ENCODE data around the gene TRIAP1. TPM values are rescaled to one million over a fixed set of nuclear protein-coding genes. Genes with fewer than 3 reads are reported as not detected.
A peak's percentile ranks its signal among the peaks of the same experiment; 100 is the strongest.

TRIAP1 gene
- total RNA-seq (10 to 100 TPM; 17.3 to 22.8 TPM), polyA plus RNA-seq (10 to 100 TPM; 46.2 to 65.0 TPM)

- peaks cover 9 to 44% of the 10 kb centered on the region in 2 donors for H3K36me3 Mint-ChIP-seq
- peak within 1 kb of the TSS; percentile 94 to 99 for H3K4me3 ChIP-seq (ENCODE audit: low read length in 2 of 2)
- peaks cover 0 to 6% (median 0%) of the 10 kb centered on the region in 8 donors for H3K9me3 Mint-ChIP-seq
- POLR2A ChIA-PET (ENCODE audit: partially characterized antibody): interaction anchor here (0.7 to 2.1 kb wide), 8 partner anchors 9 to 154 kb away, joined by 3 to 8 read pairs (median 4); partner anchors contain the start of genes COX6A1, DYNLL1, RNU4-2 and SRSF9
- CTCF ChIA-PET (ENCODE audit: partially characterized antibody): interaction anchor here (1.8 to 19.4 kb wide), 3 partner anchors 10 to 23 kb away, joined by 5 to 187 read pairs (median 7); partner anchors contain the start of gene SRSF9
- H3K9me3 ChIP-seq (ENCODE audit: control insufficient read depth in 1 of 2, low read length in 2 of 2): no peaks in the 10 kb centered on the region
- H3K27me3 Mint-ChIP-seq: no peaks in the 10 kb centered on the region
- H3K27ac Mint-ChIP-seq: peak within 1 kb of the TSS; percentile 96 to 99 (median 98)
- DNase-seq: peak; percentile 85 to 87 (median 86)
- H3K4me1 ChIP-seq (ENCODE audit: insufficient read depth, low read length): peaks cover 24% of the 10 kb centered on the region
- peaks cover 14 to 42% (median 23%) of the 10 kb centered on the region in 4 donors for H3K4me1 Mint-ChIP-seq
- H3K27ac ChIP-seq (ENCODE audit: low read depth, low read length): peak within 1 kb of the TSS; percentile 96
- H3K36me3 ChIP-seq (ENCODE audit: insufficient read depth, low read length): peaks cover 16% of the 10 kb centered on the region
- H3K4me3 Mint-ChIP-seq: peak within 1 kb of the TSS; percentile 92 to 99 (median 99)
- H3K27me3 ChIP-seq (ENCODE audit: insufficient read depth, low read length): no peaks in the 10 kb centered on the region
- intact Hi-C loops (cut with micrococcal nuclease): loop anchor here (1.0 to 2.0 kb wide), 2 partner anchors 8 to 23 kb away; partner anchors contain the start of genes COX6A1 and SRSF9
Measured at GRCh38 chr12:120445911-120446843, at the start of gene TRIAP1, which contains the start of gene GATC. Gene TRIAP1 (minus strand): TSS chr12:120446384. CDS start chr12:120446372, 12 bp downstream. Gene GATC (plus strand): TSS chr12:120446444. CDS start chr12:120446481, 37 bp downstream.

GRCh38 chr12:120495186-120495730 lies 49.1 kb upstream of the TRIAP1 start:
- ChIA-PET POLR2A (ENCODE audit: partially characterized antibody) (interaction anchor here (0.6 to 4.5 kb wide), 16 partner anchors 15 to 540 kb away, joined by 3 to 42 read pairs (median 4); partner anchors contain the start of genes COQ5, COX6A1, RNF10 and RPLP0), CTCF (ENCODE audit: partially characterized antibody) (interaction anchor here (0.7 to 4.5 kb wide), 9 partner anchors 9 to 57 kb away, joined by 3 to 26 read pairs (median 5); partner anchors contain the start of genes COX6A1 and SRSF9)
- Mint-ChIP-seq H3K9me3 (no peaks in the 10 kb centered on the region), H3K27me3 (no peaks in the 10 kb centered on the region), H3K36me3 (peaks cover 4 to 23% of the 10 kb centered on the region in 2 donors), H3K4me3 (peak overlapping the region; percentile 91 to 98 (median 94)), H3K4me1 (peaks cover 17 to 43% (median 32%) of the 10 kb centered on the region in 4 donors), H3K27ac (peak overlapping the region; percentile 85 to 96 (median 94))
- peak overlapping the region in 1 of 2 donors; percentile 94 for H3K4me3 ChIP-seq (ENCODE audit: low read length in 2 of 2)
- intact Hi-C loops (cut with micrococcal nuclease): loop anchor here (1.0 kb wide), 2 partner anchors 34 to 191 kb away; partner anchors contain the start of gene COQ5
- H3K4me1 ChIP-seq (ENCODE audit: insufficient read depth, low read length): peaks cover 19% of the 10 kb centered on the region
- H3K27ac ChIP-seq (ENCODE audit: low read depth, low read length): peak overlapping the region; percentile 82
- no peaks in the 10 kb centered on the region for H3K36me3 ChIP-seq (ENCODE audit: insufficient read depth, low read length)
- no peak for DNase-seq
- no peaks in the 10 kb centered on the region for H3K27me3 ChIP-seq (ENCODE audit: insufficient read depth, low read length)
- H3K9me3 ChIP-seq (ENCODE audit: control insufficient read depth in 1 of 2, low read length in 2 of 2): no peaks in the 10 kb centered on the region

- no peaks in the 10 kb centered on the region for H3K36me3 ChIP-seq (ENCODE audit: insufficient read depth, low read length)
- H3K9me3 ChIP-seq (ENCODE audit: control insufficient read depth in 1 of 2, low read length in 2 of 2): no peaks in the 10 kb centered on the region
- no peak overlapping the region for H3K27ac ChIP-seq (ENCODE audit: low read depth, low read length)
- Mint-ChIP-seq H3K27me3 (no peaks in the 10 kb centered on the region), H3K9me3 (no peaks in the 10 kb centered on the region), H3K4me1 (peaks cover 4 to 14% (median 11%) of the 10 kb centered on the region in 4 donors), H3K27ac (peak overlapping the region in 2 of 7 donors; percentile 65 to 80), H3K4me3 (no peak overlapping the region), H3K36me3 (peaks cover 0 to 3% of the 10 kb centered on the region in 2 donors)
- intact Hi-C loops (cut with micrococcal nuclease): no loop called here
- ChIA-PET POLR2A (ENCODE audit: partially characterized antibody) (interaction anchor here (1.5 kb wide), 1 partner anchor 9 kb away, joined by 3 read pairs; no protein-coding TSS in a partner anchor), CTCF (ENCODE audit: partially characterized antibody) (no interaction called here)
- no peaks in the 10 kb centered on the region for H3K27me3 ChIP-seq (ENCODE audit: insufficient read depth, low read length)
- peaks cover 6% of the 10 kb centered on the region for H3K4me1 ChIP-seq (ENCODE audit: insufficient read depth, low read length)
- H3K4me3 ChIP-seq (ENCODE audit: low read length in 2 of 2): no peak overlapping the region
- DNase-seq: no peak
Measured at GRCh38 chr12:120490833-120491512, 44.8 kb upstream of the TRIAP1 start.

- Mint-ChIP-seq H3K36me3 (peaks cover 0 to 3% of the 10 kb centered on the region in 2 donors), H3K27me3 (no peaks in the 10 kb centered on the region), H3K9me3 (no peaks in the 10 kb centered on the region), H3K4me1 (peaks cover 4 to 8% (median 7%) of the 10 kb centered on the region in 4 donors), H3K4me3 (no peak overlapping the region), H3K27ac (peak overlapping the region in 1 of 7 donors; percentile 25)
- Histone ChIP-seq H3K9me3 (ENCODE audit: control insufficient read depth in 1 of 2, low read length in 2 of 2) (no peaks in the 10 kb centered on the region), H3K4me1 (ENCODE audit: insufficient read depth, low read length) (peaks cover 5% of the 10 kb centered on the region), H3K36me3 (ENCODE audit: insufficient read depth, low read length) (no peaks in the 10 kb centered on the region), H3K27me3 (ENCODE audit: insufficient read depth, low read length) (no peaks in the 10 kb centered on the region), H3K27ac (ENCODE audit: low read depth, low read length) (no peak overlapping the region), H3K4me3 (ENCODE audit: low read length in 2 of 2) (no peak overlapping the region)
- intact Hi-C loops (cut with micrococcal nuclease): no loop called here
- ChIA-PET CTCF (ENCODE audit: partially characterized antibody) (no interaction called here), POLR2A (ENCODE audit: partially characterized antibody) (no interaction called here)
- no peak for DNase-seq
Measured at GRCh38 chr12:120490325-120490724, 44.1 kb upstream of the TRIAP1 start.

- Histone ChIP-seq H3K36me3 (ENCODE audit: insufficient read depth, low read length) (no peaks in the 10 kb centered on the region), H3K4me1 (ENCODE audit: insufficient read depth, low read length) (no peaks in the 10 kb centered on the region), H3K4me3 (ENCODE audit: low read length in 2 of 2) (no peak overlapping the region), H3K9me3 (ENCODE audit: control insufficient read depth in 1 of 2, low read length in 2 of 2) (no peaks in the 10 kb centered on the region), H3K27me3 (ENCODE audit: insufficient read depth, low read length) (no peaks in the 10 kb centered on the region), H3K27ac (ENCODE audit: low read depth, low read length) (no peak overlapping the region)
- no peaks in the 10 kb centered on the region for H3K4me1 Mint-ChIP-seq
- DNase-seq: no peak
- H3K9me3 Mint-ChIP-seq: no peaks in the 10 kb centered on the region
- intact Hi-C loops (cut with micrococcal nuclease): no loop called here
- peaks cover 0 to 3% of the 10 kb centered on the region in 2 donors for H3K36me3 Mint-ChIP-seq
- no peaks in the 10 kb centered on the region for H3K27me3 Mint-ChIP-seq
- ChIA-PET CTCF (ENCODE audit: partially characterized antibody) (no interaction called here), POLR2A (ENCODE audit: partially characterized antibody) (no interaction called here)
- H3K4me3 Mint-ChIP-seq: no peak overlapping the region
- H3K27ac Mint-ChIP-seq: peak overlapping the region in 1 of 7 donors; percentile 18
Measured at GRCh38 chr12:120489018-120489417, 42.8 kb upstream of the TRIAP1 start.

- DNase-seq: no peak
- H3K27ac ChIP-seq (ENCODE audit: low read depth, low read length): no peak overlapping the region
- Mint-ChIP-seq H3K27ac (no peak overlapping the region), H3K36me3 (peaks cover 0 to 3% of the 10 kb centered on the region in 2 donors), H3K9me3 (no peaks in the 10 kb centered on the region), H3K27me3 (no peaks in the 10 kb centered on the region), H3K4me3 (no peak overlapping the region), H3K4me1 (peaks cover 0 to 6% (median 0%) of the 10 kb centered on the region in 4 donors)
- ChIA-PET POLR2A (ENCODE audit: partially characterized antibody) (no interaction called here), CTCF (ENCODE audit: partially characterized antibody) (no interaction called here)
- no peaks in the 10 kb centered on the region for H3K9me3 ChIP-seq (ENCODE audit: control insufficient read depth in 1 of 2, low read length in 2 of 2)
- no peaks in the 10 kb centered on the region for H3K27me3 ChIP-seq (ENCODE audit: insufficient read depth, low read length)
- no peaks in the 10 kb centered on the region for H3K4me1 ChIP-seq (ENCODE audit: insufficient read depth, low read length)
- no peak overlapping the region for H3K4me3 ChIP-seq (ENCODE audit: low read length in 2 of 2)
- no peaks in the 10 kb centered on the region for H3K36me3 ChIP-seq (ENCODE audit: insufficient read depth, low read length)
- intact Hi-C loops (cut with micrococcal nuclease): no loop called here
Measured at GRCh38 chr12:120488057-120488640, 42.0 kb upstream of the TRIAP1 start.
